Right atrium auricular region (tissue), 2 donors: ENCODE measurements around the gene NR2F6. TPM values are rescaled to one million over a fixed set of nuclear protein-coding genes. Genes with fewer than 3 reads are reported as not detected.

ENCODE experiments used
- DNase-seq: peaks from one replicate; pipeline ENCODE4 v3.0.0-alpha.2; 2019; ENCODE audit warnings: low spot score
- H3K27ac ChIP-seq, 2 donors: fragments of 200-600 bp; sonication (generic); 1 replicate in 1 of 2; 2 replicates in 1 of 2; pipeline ENCODE4 v1.5.1; 2016 to 2019
- H3K27me3 ChIP-seq, 2 donors: fragments of 200-600 bp; sonication (generic); one replicate each; pipeline versions ENCODE4 v1.5.1 to v1.6.0; 2017 to 2019
- H3K36me3 ChIP-seq: fragments of 200-600 bp; sonication (generic); one replicate; pipeline ENCODE4 v1.5.1; 2016
- H3K4me1 ChIP-seq, 2 donors: fragments of 200-600 bp; sonication (generic); one replicate each; pipeline versions ENCODE4 v1.5.1 to v1.6.0; 2017 to 2019
- H3K4me3 ChIP-seq, 2 donors: fragments of 200-600 bp; sonication (generic); 1 replicate in 1 of 2; 2 replicates in 1 of 2; pipeline ENCODE4 v1.5.1; 2017 to 2019; ENCODE audit warnings: mild to moderate bottlenecking in 1 of 2, moderate library complexity in 1 of 2
- H3K9me3 ChIP-seq, 2 donors: fragments of 200-600 bp; sonication (generic); one replicate each; pipeline ENCODE4 v1.5.1; 2019
- total RNA-seq, 2 donors: library from RNA; depleted of rRNA; stranded (reverse); fragments of >200 nt; gene quantifications; one replicate each; pipeline ENCODE4 v1.1.0, GENCODE V29; 2016
- TF ChIP-seq, protein P1 (sequence below), 2 donors: fragments of 200-600 bp; sonication (generic); IDR thresholded peaks; one replicate each; pipeline ENCODE4 v1.5.1; 2019; ENCODE audit warnings: antibody characterized with exemption in 2 of 2

NR2F6 gene
- total RNA-seq, 2 donors from 2014 or later, result 63.6 to 69.7 TPM

DNA sequence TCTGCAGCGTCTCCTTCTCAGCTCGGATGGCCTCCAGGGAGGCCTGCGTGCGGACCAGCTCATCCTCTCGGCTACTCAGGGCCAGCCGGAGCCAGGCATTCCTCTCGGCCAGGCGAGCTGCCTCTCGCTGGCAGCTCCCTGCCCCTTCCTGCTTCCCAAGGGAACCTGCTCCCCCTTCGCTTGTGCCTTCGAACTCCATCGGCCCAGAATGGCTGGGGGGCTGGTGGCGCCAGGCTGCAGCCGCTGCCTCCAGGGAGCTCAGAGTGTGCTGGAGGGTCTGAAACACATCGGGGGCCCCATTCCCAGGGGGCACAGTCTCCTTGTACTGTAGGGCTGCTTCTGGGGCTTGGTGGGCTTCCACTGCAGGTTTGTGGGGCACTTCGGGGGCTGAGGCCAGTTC is 16.8 kb upstream of the NR2F6 start:
- H3K4me3 ChIP-seq, result peak overlapping the region in 1 of 2 donors; percentile 49
- no peak overlapping the region for H3K27ac ChIP-seq
- no peak for DNase-seq
- no peaks in the 10 kb centered on the region for H3K27me3 ChIP-seq
- TF ChIP-seq, protein P1, sequence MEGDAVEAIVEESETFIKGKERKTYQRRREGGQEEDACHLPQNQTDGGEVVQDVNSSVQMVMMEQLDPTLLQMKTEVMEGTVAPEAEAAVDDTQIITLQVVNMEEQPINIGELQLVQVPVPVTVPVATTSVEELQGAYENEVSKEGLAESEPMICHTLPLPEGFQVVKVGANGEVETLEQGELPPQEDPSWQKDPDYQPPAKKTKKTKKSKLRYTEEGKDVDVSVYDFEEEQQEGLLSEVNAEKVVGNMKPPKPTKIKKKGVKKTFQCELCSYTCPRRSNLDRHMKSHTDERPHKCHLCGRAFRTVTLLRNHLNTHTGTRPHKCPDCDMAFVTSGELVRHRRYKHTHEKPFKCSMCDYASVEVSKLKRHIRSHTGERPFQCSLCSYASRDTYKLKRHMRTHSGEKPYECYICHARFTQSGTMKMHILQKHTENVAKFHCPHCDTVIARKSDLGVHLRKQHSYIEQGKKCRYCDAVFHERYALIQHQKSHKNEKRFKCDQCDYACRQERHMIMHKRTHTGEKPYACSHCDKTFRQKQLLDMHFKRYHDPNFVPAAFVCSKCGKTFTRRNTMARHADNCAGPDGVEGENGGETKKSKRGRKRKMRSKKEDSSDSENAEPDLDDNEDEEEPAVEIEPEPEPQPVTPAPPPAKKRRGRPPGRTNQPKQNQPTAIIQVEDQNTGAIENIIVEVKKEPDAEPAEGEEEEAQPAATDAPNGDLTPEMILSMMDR (IDR thresholded peaks at IDR 0.05), result no peak
- no peaks in the 10 kb centered on the region for H3K36me3 ChIP-seq
- peaks cover 0 to under 1% of the 10 kb centered on the region in 2 donors for H3K4me1 ChIP-seq
- peaks cover 0 to 7% of the 10 kb centered on the region in 2 donors for H3K9me3 ChIP-seq

DNA sequence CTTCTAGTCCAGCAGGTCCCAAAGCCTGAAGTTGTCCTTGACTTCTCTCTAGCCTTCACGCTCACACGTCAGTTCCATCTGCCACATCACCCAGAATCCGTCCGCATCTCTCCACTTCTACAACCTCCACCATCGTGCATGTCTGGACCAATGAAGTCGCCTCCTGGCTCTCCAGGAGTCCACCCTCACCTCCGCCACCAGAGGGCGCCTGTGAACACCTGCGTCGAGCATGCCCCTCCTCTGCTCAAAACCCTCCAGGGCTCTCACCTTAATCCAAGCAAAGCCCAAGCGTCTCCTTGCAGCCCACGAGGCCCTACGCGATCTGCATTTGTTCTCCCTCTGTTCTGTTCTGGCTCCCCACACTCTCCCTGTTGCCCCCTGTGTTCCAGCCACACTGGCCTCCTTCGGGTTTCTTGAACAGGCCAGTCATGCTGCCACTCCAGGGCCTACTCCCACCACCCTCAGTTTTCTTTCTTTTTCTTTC is 15.2 kb upstream of the NR2F6 start:
- Histone ChIP-seq H3K27me3 (no peaks in the 10 kb centered on the region), H3K27ac (no peak overlapping the region), H3K9me3 (peaks cover 0 to 7% of the 10 kb centered on the region in 2 donors), H3K4me3 (no peak overlapping the region), H3K36me3 (no peaks in the 10 kb centered on the region), H3K4me1 (no peaks in the 10 kb centered on the region)
- TF ChIP-seq, protein P1 (IDR thresholded peaks at IDR 0.05), result peak; percentile 76 to 85
- DNase-seq, result peak; percentile 82

DNA sequence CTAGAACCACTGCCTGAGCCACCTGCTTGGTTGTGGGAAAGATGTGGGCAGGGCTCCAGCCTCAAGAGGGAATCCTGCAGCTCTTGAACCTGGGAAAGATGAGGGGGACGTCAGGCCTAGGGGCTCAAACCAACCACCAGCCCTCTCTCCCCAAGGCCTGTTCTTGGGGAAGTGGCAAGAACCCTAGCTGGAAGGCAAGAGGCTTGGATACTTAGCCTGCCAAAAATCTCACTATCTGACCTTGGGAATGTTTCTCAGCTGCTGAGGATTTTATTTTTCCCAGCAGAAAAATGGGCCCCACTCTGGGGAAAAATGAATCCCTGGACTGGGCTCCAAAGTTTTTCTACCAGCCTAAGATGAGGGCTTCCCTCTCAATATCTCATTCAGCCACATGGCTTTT is 14.2 kb upstream of the NR2F6 start:
- Histone ChIP-seq H3K4me3 (no peak overlapping the region), H3K9me3 (peaks cover 0 to 7% of the 10 kb centered on the region in 2 donors), H3K36me3 (no peaks in the 10 kb centered on the region), H3K27me3 (no peaks in the 10 kb centered on the region), H3K4me1 (no peaks in the 10 kb centered on the region), H3K27ac (no peak overlapping the region)
- DNase-seq, result no peak
- TF ChIP-seq, protein P1 (IDR thresholded peaks at IDR 0.05), result no peak

DNA sequence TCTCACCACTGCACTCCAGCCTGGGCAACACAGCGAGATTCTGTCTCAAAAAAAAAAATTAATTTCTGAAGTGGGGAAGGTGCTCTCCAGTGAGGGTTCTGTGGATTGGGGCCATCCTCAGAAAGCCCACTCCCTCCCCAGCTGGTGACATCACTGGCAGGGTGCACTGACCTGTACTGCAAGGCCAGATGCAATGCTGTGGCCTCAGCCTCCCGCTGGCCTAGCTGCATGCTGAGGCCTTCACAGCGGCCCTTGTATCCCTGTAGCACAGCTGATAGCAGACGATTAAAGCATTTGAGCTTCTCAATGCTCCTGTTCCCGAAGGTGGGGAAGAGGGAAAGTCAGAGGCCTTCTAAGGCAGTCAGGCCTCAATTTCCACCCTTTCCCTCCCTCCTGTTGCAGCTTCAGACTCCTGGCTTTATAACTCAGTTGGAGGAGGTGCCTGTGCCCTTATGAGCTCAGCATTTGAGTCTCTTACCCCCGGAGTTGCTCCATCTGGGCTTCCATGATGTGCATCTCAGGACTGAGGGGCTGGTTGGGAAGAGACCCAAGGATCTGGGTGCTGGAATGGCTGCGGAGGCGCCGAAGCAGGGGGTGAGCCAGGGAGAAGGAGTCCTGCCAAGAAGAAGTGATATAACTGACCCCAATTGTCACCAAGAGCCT is 13.5 kb upstream of the NR2F6 start:
- DNase-seq, result no peak
- Histone ChIP-seq H3K27me3 (no peaks in the 10 kb centered on the region), H3K9me3 (peaks cover 0 to 7% of the 10 kb centered on the region in 2 donors), H3K27ac (no peak overlapping the region), H3K36me3 (no peaks in the 10 kb centered on the region), H3K4me3 (no peak overlapping the region), H3K4me1 (no peaks in the 10 kb centered on the region)
- TF ChIP-seq, protein P1 (IDR thresholded peaks at IDR 0.05), result no peak

DNA sequence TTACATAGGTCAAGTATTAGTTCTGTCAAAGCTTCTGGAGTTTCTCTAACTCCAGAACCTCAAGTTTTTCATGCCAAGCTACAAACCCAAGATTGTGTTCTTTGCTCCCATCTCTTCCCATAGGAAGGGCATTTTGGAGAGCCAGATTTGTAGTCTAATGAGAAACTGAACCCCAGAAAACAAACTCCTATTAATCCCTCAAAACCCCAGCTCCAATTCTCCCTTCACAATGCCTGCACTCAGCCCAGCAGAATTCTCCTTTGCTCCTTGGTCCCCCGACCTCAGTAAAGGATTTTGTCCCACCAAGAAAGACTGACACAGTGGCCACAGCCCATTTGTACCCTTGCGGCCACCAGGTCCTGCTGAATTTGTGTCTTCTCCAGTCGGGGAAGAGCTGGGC is 10.4 kb upstream of the NR2F6 start:
- Histone ChIP-seq H3K9me3 (peaks cover 0 to 7% of the 10 kb centered on the region in 2 donors), H3K4me1 (no peaks in the 10 kb centered on the region), H3K4me3 (no peak overlapping the region), H3K27me3 (no peaks in the 10 kb centered on the region), H3K36me3 (no peaks in the 10 kb centered on the region), H3K27ac (no peak overlapping the region)
- TF ChIP-seq, protein P1 (IDR thresholded peaks at IDR 0.05), result no peak
- DNase-seq, result no peak
